Stimulated activated CD4-positive, alpha-beta T cell treated with anti-CD3 and anti-CD28 coated beads, Interleukin-4, amount 100 ng/mL, for 1 hour (primary cell): Measurements from ENCODE around the gene KCNC4.

Experiments
- DNase-seq: peaks from one replicate; pipeline ENCODE4 v3.0.0-alpha.2; 2020

The KCNC4 gene

GRCh38 chr1:110189181-110189580 lies 20.9 kb upstream of the KCNC4 start:
- no peak for DNase-seq

- no peak for DNase-seq
Measured at GRCh38 chr1:110190282-110190929, 19.7 kb upstream of the KCNC4 start.

GRCh38 chr1:110192541-110192940 lies 17.6 kb upstream of the KCNC4 start:
- DNase-seq = no peak

DNA sequence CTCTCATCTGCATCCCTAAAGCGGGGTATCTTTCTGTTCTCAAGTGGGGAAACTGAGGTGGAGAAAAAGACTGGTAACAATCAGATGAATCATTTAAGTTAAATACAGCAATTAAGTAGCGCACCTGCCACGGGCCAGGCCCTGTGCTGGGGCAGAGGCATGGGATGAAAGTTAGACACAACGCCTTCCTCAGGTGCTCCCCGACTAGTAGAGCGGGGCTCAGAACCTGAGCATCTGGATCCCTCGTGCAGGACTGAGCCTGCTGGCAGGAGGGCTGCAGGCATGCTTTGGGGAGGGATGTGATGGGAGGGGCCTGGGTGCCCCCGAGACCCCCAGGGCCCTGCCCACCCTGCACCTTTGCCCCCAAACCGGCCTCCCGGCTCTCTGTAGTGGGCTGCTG lies 14.9 kb upstream of the KCNC4 start:
- no peak for DNase-seq

DNA sequence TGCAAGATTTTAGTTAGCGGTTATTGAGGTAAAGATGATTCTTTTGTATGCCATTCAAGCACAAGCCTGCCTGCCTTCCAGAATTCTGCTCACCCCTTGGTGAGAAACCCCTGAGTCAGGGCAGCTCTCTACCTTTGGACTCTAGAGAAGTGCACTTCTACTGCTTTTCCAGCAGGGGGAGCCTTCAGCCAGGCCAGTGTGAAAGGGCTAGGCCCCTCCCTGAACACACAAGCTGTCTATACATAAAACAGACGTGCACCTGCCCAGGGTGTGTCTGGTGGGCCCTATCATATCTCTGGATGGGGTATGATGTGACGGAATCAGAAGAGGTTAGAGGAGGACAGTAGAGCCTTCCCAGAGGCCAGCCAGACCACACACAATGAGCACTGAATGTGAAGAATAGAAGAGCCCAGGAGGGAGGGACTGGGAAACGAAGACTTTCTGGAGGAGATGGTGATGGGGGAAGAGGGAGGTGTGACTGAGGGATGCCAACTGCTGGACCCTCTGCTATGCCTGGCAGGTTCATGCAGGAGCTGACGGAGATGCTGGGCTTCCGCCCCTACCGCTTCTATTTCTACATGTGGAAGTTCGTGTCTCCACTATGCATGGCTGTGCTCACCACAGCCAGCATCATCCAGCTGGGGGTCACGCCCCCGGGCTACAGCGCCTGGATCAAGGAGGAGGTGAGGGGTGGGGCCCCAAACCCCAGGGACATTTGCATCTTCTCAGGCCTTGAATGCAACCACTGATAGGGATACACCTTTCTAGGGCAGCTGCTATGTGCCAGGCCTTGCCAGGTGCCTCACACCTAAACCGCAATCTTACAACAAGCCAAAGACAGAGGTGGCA lies 13.0 kb upstream of the KCNC4 start:
- peak; percentile 36 for DNase-seq

DNA sequence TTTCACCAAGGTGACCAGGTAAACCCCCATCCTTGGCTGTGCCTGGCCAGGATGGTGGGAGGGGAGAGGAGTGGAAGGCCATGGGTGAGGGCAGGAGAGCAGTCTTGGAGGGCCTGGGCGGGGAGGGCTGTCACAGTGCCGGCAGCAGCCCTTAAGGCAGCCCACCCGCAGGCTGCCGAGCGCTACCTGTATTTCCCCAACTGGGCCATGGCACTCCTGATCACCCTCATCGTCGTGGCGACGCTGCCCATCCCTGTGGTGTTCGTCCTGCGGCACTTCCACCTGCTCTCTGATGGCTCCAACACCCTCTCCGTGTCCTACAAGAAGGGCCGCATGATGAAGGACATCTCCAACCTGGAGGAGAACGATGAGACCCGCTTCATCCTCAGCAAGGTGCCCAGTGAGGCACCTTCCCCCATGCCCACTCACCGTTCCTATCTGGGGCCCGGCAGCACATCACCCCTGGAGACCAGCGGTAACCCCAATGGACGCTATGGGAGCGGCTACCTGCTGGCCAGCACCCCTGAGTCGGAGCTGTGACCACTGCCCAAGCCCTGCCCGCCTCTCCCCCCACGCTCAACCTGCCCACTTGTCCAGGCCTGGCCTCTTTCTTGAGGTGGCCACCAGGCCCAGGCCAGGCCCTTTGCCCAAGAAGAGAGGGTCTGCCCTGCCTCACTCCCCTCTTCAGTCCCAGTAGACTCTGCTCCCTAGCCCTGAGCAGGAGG lies 12.0 kb upstream of the KCNC4 start:
- DNase-seq = no peak

GRCh38 chr1:110198746-110199145 lies 11.4 kb upstream of the KCNC4 start:
- no peak for DNase-seq

GRCh38 chr1:110200190-110200589 lies 9.9 kb upstream of the KCNC4 start:
- no peak for DNase-seq

DNA sequence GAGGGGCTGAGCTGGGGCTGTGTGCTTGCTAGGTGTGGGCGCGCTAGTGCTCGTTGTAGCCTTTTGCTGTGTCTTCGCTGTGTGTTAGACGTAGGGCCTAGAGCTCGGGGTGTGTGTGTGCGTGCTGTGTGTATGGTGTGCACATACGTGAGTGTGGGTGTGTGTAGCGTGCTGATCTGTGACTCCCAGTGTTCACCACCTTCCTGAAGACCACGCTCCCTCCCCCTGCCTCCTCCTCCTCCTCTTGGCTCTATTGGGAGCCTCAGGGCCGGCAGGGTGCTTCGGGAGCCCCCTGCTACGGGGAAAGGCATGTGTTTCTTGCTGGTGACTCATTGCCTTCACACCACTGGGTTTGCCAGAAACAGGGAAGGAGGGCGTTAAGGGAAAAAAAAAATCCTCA lies 9.4 kb upstream of the KCNC4 start:
- no peak for DNase-seq

DNA sequence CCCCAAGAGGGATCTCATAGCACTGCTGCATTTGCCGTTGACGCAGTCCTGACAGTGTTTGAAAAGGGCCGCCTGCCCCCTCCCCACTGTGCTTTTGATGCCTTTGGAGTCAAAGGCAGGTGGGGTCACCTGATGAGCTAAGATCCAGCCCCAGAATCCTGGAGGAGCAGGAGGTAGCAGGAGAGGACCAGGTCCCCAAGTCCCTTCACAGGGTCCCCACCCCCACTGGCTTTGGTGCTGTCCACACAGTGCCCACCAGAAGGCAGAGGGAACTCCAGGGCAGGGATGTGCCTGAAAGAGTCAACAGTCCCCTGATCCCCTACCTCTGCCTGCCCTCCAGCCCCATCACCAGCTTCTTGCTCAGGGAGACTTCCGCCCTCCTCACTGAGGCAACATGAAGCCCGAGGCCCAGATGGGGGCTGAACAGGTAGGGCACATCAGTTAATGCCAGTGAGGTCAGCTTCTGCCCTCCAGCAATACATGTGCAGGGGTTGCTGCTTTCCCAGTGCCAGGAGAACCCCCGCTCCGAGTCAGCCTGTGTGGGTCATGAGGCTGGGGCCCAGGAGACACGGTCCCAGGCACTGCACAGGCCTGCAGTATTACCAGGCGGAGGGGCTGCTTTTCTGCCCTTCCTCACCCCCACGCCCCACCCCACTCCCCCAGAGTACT lies 8.8 kb upstream of the KCNC4 start:
- DNase-seq = no peak

DNA sequence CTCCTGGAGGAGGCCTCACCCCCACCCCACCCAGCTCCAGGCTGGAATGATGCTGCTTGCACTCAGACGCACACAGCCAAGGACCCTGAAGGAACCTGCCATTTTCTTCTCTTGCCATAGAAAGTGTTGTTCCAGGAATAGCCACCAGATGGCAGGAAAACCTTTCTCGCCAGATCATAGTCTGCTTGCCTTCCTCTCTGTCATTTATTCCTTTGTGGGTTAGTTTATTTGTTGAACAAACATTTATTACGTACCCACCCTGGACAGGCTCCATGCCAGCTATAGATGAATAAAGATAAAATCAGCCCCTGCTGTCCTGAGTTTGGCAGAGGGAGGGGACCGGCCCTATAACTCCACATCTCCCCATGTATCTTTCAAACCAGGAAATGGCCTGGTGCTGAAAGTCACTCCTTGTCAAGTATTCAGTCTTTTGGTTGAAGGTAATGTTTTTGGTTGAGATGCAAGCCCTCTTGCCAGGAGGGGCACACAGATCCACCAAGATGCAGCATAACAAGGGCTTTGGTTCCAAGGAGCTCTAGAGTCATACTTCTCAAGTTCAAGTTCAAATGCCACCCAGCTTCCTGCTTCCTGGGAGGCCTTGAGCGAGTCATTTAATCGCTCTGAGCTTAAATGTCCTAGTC lies 7.0 kb upstream of the KCNC4 start:
- peak; percentile 41 for DNase-seq

DNA sequence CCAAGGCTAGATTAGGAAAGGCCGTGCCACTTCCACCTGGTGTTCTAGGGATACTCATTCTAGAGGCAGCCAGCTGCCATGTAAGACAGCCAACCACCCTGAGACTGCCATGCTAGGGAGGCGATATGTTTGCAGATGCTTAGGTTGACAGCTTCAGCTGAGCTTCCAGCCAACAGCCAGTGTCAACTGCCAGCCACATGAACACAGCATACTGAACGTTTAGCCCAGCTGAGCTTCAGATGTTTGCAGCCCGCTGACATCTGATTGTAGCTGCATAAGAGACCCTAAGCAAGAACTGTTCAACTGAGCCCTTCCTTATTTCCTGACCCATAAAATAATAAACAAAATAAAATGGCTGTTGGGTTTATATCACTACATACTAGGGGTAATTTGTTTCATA lies 5.0 kb upstream of the KCNC4 start:
- DNase-seq = no peak

GRCh38 chr1:110205591-110206155 lies 4.4 kb upstream of the KCNC4 start:
- no peak for DNase-seq

DNA sequence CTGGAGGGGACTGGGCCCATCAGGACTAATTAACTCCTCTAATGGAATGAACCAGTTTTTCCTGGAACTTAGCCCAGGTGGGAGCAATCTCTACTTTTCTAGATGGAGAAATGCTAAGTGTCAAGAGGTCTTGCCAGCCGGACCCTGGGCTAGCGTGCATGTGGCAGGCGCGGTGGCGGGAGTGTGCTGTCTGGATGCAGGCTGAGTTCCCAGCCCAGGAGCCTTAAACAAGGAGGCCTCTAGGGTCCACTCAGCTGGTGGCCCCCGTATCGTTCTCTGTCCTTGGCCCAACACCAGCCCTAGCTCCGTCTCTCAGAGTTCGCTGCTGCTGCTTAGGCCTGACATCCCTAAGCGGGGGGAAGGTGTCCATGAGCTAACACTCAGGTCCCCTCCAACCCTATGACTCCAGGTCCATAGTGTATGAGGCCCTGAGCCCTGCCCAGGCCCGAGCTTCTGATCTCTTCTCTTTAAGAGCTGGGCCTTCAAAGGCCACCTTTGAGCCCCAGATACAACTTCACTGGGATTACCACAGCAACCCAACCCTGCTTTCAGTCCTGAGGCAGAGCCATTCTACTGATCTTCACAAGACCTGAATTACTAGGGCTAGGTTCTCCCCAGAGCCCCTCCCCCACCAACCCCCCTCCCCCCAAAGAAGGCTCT lies 3.7 kb upstream of the KCNC4 start:
- DNase-seq = no peak

DNA sequence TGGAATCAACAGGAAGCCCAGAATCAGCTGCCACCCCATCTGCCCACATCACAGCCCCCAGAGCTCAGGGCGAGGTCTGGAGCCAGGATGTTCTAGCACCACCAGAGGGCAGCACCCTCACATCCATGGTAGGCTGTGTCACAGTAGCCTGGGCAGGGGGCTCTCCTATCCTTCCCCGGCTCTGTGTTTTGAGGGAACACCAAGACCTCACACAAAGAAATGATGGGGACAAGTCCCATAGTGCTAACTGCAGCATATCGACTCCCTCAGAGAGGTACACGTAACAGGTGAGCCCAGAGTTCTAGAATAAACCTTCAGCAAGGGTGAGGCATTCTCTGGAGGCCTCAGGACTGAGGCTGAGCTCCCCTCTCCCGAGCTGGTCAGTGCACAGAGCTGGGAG lies 2.3 kb upstream of the KCNC4 start:
- peak; percentile 81 for DNase-seq

GRCh38 chr1:110208916-110209645 lies 1.0 kb upstream of the KCNC4 start:
- DNase-seq = no peak

DNA sequence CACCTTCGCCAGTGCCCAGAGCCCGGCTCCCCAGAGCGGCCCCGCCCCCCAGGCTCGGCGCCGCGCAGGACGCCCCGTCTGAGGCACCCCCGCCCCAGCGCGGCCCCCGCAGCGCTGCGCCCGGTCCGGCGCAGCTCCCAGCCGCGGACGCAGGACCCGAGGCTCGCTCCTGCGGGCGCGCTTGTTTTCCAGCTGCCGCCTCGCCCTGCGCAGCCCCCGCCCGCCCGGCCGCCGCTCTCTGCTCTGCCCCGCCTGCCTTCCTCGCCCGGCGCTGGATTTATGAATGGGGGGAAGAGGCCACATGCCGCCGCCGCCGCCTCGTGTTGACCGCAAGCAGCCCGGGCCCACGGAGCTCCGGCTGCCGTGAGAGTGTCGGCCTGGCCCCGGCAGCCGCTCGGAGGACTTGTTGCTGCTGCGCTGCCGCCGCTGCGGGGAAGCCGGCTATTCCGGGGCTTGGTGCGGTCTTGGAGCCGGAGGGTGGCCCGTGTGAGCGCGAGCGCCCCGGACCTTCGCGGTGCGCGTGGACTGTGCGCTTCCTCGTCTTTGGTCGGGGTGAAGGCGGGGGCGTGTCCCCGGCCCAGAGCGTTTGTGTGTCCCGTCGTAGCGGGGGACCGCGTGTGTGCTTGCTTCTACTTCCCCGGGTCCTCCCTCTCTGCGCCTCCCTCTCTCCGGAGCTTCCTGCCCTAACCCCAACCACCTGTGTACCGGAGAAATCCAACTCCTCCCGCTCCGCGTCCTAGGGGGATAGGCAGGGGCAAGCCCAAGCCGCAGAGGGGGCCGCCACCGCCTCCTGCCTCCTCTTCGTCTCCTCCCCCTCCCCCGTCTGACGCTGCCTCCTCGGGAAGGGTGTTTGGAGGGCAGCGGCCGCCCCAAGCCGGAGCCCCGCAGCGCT lies 736 bp downstream of the KCNC4 start:
- DNase-seq = peak; percentile 52

- peak; percentile 46 for DNase-seq
Measured at GRCh38 chr1:110211496-110212168, 1.5 kb downstream of the KCNC4 start.
